ENCODE measurements around the gene TFF1.

DNA sequence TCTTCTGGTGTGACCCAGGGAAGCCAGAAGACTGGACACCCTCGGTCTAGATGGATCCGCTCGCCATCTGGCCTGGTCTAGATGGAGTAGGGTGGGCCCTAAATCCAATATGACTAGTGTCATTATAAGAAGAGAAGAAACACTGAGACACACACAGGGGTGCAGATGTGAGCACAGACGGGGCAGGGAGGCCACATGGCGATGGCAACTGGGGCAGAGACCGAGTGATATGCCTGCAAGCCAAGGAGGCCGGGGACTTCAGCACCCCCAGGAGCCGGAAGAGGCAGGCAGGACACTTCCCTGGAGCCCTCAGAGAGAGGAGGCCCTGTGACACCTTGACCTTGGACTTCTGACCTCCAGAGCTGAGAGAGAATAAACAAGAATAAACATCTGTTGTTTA lies 45.5 kb downstream of the TFF1 start:
- TF ChIP-seq CTCF (IDR thresholded peaks at IDR 0.05) (no peak), POLR2AphosphoS5 (IDR thresholded peaks at IDR 0.05) (no peak)
